HG03558 (cell line): Measurements from ENCODE around the gene EFCAB5.
"Not testable (repeated sequence)": the region's sequence is repeated elsewhere in the genome, so short reads cannot be mapped to it uniquely, and the experiment has no call there.

Experiments
- ATAC-seq: cut with Tn5 transposase; IDR thresholded peaks from one replicate; pipeline ENCODE4 v1.9.1; 2021; ENCODE audit warnings: moderate number of reproducible peaks; ENCODE audit not compliant: unreplicated experiment; ENCODE audit errors: extremely low read depth

EFCAB5 gene

GRCh38 chr17:29941334-29941733, at the start of gene EFCAB5:
EFCAB5 (plus strand) TSS chr17:29941634; CDS start chr17:29941797, 163 bp downstream.
- no peak for ATAC-seq

DNA sequence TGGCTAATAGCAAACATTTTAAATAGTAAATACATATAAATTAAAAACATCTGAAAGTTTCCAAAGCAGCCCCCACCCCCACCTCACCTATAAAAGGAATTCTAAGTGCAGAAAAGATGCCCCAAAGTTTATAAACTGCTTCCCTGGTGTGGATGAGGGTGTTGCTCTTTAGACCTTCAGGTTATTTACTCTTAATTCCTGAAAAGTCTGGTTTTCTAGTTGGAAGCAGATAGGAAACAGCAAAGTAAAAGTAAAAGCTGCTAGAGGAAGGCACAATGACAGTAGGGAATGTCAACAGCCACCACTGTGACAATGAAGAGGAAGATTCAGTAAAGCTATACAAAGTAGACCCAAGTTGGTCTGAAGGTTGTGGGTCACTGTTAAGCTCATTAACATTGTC, 49.2 kb upstream of the EFCAB5 start:
- no peak for ATAC-seq

GRCh38 chr17:29897136-29897535, 44.3 kb upstream of the EFCAB5 start:
- ATAC-seq, result not testable (repeated sequence)

GRCh38 chr17:29903471-29903870, 38.0 kb upstream of the EFCAB5 start:
- ATAC-seq, result no peak

DNA sequence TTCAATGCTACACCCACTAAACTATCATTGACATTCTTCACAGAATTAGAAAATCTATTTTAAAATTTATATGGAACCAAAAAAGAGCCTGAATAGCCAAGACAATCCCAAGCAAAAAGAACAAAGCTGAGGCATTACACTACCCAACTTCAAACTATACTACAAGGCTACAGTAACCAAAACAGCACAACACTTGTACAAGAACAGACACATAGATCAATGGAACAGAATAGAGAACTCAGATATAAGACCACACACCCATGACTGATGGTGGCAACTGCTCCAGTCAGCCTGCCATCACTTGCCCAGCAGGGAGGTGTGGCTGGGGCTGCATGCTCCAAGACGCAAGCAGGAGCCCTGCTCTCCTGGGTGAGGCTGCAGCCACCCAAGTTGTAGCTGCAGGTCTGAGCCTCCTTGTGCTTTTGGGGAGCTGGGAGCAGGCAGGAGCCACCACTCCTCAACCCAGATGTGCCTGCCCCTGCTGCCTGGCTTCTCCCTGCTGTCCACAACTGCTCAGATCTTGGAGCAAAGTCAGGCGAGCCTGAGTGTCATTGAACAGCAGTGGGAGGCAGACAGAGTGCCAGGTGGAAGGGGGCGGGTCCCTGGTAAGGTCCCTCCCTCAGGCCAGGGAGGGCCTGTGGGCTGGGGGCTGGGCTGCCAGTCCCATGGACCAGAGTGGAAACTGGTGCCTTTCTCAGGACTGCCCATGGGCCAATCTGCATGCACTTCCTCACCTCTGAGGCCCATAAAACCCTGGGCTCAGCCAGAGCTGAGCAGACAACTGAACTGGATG, 36.2 kb upstream of the EFCAB5 start:
- ATAC-seq, result no peak

DNA sequence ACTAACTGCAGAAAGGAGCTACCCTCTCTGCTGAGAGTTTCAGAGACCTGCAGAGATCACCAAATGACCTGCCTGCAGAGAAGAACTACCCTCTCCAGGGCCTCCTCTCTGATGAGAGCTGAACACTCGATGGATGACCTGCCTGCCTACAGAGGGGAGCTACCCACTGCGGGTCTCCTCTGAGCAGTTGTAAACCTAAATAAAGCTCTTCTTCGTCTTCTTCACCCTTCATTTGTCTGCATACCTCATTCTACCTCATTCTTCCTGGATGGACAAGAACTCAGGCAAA, 35.6 kb upstream of the EFCAB5 start:
- no peak for ATAC-seq

DNA sequence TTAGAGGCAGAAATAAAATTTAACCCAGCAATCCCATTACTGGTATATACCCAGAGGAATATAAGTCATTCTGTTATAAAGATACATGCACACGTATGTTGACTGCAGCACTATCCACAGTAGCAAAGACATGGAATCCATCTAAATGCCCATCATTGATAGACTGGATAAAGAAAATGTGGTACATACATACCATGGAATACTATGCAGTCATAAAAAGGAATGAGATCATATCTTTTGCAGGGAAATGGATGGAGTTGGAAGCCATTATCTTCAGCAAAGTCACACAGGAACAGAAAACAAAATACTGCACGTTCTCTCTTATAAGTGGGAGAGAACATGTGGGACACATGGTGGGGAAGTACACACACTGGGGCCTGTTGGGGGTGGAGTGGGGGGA, 34.5 kb upstream of the EFCAB5 start:
- ATAC-seq, result no peak

DNA sequence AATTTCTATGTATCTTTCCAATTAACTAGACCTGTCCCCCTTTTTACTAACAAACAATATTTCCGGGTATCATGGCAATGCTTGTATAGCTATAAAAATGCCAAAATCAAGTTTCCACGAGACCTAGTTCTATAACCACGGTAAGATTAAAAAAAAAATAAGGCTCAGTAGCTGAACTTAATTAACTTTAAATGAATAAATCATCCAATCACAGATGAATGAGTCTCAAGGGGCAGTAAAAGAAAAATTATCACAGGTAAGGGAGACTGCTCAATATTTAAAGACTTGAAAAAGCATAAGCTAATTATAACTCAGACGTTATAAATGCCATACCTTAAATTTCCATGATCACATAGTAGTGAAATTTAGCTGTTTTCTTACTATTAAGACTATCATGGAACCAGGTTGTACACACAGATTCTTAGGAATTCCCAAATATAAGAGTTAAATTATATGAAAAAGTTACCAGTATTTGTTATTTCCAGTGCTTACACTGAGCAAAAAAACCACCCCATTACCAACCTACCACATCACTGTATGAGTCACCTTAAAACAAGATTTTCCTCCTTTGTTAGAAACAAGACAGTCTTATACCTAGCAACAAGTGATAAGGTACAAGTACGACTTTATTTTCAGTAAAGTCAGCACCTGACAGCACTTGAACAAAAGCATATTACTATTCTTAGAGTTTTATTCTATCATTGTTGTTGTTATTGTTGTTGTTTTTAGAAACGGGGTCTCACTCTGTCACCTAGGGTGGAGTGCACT, 32.0 kb upstream of the EFCAB5 start:
- no peak for ATAC-seq

DNA sequence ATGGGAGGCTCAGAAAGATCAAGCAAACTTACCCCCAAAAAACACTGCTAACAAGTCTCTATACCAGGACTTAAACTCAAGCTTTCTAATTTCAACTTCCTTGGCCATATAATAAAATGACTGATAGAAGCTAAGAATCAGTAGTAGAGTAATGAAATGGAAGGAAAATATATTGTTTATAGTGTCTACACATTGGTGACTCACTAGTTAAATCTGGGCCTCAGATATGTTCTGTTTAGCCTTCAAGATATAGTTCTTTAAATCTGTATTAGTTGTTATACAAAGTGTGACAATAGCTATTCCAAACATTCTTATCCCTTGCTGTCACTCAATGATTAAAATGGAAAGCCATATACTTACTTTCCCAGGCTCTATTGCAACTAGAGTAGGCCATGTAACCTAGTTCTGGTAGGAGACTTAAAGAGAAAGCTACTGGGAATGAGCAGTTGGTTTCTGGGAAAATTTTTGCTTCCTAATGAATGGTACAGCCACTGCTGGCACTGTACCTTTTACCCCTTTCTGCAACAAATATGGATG, 29.7 kb upstream of the EFCAB5 start:
- ATAC-seq, result no peak

- ATAC-seq, result no peak
These were observed 26.5 kb upstream of the EFCAB5 start for GRCh38 chr17:29914819-29915537.

GRCh38 chr17:29918016-29918415, 23.4 kb upstream of the EFCAB5 start:
- no peak for ATAC-seq

- ATAC-seq, result no peak
These were observed 22.2 kb upstream of the EFCAB5 start for GRCh38 chr17:29918922-29919856.

GRCh38 chr17:29924786-29925185, 16.6 kb upstream of the EFCAB5 start:
- no peak for ATAC-seq

- ATAC-seq, result no peak
These were observed 13.9 kb upstream of the EFCAB5 start for GRCh38 chr17:29927546-29927945.

GRCh38 chr17:29929006-29929532, 12.4 kb upstream of the EFCAB5 start:
- ATAC-seq, result no peak

DNA sequence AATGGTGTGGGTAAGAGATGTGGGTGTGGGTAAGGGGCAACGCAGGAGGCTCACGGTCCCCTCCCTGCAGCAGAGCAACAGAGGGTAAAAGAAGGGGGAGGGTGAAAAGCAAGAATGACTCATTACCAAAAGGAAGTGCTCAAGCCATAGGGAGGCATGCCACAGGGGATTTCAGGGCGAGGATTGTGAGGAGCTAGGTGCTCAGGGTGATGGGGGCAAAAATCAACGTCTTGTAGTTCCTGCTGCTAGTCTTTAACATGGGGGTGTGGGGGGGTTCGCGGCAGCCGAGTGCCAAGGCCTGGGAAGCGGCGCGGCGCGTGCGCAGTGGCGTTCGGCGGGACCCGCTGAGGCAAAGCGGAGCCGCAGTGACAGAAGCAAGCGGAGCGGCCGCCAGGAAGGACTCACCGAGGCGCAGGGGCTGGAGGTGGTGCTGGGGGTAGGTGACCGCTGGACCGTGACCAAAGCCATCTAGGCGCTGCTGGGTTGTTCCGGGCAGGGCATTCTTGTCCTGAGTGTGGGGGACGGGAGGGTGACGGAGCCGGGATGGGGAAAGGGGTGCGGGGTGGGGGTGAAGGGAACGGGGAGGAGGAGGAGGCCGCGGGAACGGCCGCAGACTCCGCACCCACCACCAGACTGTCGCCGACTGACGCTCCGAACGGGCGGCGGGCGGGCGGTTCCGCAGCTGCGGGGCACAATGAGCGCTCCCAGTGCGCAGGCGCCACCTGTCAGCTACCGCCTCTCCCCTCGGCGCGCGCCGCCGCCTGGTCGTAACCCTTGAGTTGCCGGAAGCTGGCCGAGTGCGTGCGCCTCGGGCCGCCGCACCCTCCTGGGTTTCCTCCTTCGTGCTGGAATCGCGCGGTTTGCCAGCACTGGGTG, 11.7 kb upstream of the EFCAB5 start, which contains the start of gene SSH2:
TSS of gene SSH2 (minus strand) at position 696 of the 876 bp plus-strand sequence. CDS start at position 468, 228 bp downstream.
- no peak for ATAC-seq

DNA sequence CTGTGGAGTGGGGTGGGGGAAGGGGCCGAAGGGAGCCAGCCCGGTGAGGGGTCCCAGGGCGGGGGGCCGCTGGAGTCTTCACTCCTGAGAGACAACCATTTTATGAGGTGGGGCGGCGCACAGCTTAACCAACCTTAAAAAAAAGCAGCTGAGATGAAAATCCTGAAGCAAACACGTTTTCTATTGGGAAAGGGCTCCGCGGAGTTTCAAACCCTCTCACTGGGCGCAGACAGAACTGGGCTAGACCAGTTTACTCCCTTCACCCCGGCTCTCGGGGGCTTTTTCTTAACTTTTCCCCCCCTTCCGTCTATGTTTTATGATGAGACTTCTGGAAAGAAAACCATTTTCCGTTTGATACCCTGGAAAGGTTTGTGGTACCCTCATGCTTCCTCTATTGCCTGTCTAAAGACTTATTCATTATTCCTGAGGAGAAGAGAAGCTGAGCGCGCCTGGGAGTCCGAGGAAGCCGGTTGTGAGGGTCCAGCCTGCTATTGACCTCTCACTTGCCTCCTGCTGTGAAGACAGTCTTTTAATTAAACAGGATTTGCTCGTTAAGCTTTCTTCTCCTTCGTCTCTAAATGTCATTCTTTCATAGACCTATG, 10.9 kb upstream of the EFCAB5 start:
- ATAC-seq, result no peak
